Natural killer cell treated with Interleukin-12 subunit alpha and Interleukin-12 subunit beta and Interleukin-15 and Interleukin-18, amount 100 ng/mL, for 72 hours (primary cell): Measurements from ENCODE around the gene PCDHGB1. TPM values are rescaled to one million over a fixed set of nuclear protein-coding genes. Genes with fewer than 3 reads are reported as not detected.
"Not testable (repeated sequence)": the region's sequence is repeated elsewhere in the genome, so short reads cannot be mapped to it uniquely, and the experiment has no call there.

Source experiments
- ATAC-seq, 2 donors: fragments of 150-1000 bp; cut with Tn5 transposase in 1 of 2; sonication (Bioruptor Pico), chemical (Tn5 transposase) in 1 of 2; 2 replicates each; pipeline ENCODE4 v1.10.0; 2021
- DNase-seq: peaks from one replicate; pipeline ENCODE4 v3.0.0; 2022; ENCODE audit warnings: low spot score
- H3K27ac Mint-ChIP-seq, 2 donors: 1 replicate in 1 of 2; 2 replicates in 1 of 2; pipeline ENCODE4 v1.8.0; 2022; ENCODE audit warnings: mixed read lengths in 2 of 2, mild to moderate bottlenecking in 1 of 2, moderate library complexity in 1 of 2
- H3K27me3 Mint-ChIP-seq, 2 donors: 1 replicate in 1 of 2; 2 replicates in 1 of 2; pipeline ENCODE4 v1.8.0; 2022; ENCODE audit warnings: mixed read lengths in 2 of 2
- H3K36me3 Mint-ChIP-seq: one replicate; pipeline ENCODE4 v1.8.0; 2022; ENCODE audit warnings: mixed read lengths
- H3K4me1 Mint-ChIP-seq, 2 donors: 1 replicate in 1 of 2; 2 replicates in 1 of 2; pipeline ENCODE4 v1.8.0; 2022; ENCODE audit warnings: low read depth in 2 of 2, mixed read lengths in 2 of 2, mild to moderate bottlenecking in 1 of 2
- H3K4me3 Mint-ChIP-seq: one replicate; pipeline ENCODE4 v1.8.0; 2022; ENCODE audit warnings: mixed read lengths
- H3K9me3 Mint-ChIP-seq: 2 replicates; pipeline ENCODE4 v1.8.0; 2022; ENCODE audit warnings: mixed read lengths
- total RNA-seq, 2 donors: library from RNA; stranded (reverse); gene quantifications; one replicate each; pipeline ENCODE4 v1.2.3, GENCODE V29; 2022

PCDHGB1 gene
- total RNA-seq, 2 donors from 2014 or later, result 0.12 to 0.17 TPM

DNA sequence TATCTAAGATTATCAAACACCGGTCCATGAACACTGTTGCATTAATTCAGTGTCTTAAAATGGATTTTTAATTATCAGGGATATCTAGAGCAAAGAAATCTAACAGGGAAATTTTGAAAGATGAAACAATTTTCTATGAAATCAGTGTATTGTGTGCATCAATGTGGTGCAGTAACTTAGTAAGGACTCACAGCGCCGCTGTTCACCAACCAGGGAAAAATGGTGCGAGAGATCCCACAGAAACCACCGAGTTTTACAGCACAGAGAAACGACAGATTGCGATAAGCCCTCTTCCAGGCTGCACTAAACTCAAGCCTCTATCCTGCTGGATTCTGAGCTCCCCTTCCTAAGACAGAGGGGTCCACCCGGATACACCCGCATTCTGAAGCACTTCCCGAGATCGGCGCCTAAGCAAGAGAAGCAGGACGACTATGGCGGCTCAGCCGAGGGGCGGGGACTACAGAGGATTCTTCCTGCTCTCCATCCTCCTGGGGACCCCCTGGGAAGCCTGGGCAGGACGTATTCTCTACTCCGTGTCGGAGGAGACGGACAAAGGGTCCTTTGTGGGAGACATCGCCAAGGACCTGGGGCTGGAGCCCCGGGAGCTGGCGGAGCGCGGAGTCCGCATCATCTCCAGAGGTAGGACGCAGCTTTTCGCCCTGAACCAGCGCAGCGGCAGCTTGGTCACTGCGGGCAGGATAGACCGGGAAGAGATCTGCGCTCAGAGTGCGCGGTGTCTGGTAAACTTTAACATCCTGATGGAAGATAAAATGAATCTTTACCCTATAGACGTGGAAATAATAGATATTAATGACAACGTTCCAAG is 32.8 kb downstream of the PCDHGB1 start, which contains the start of gene PCDHGA7:
Gene PCDHGA7, plus strand, starts transcription at position 274 of the 826 bp plus-strand sequence. Its CDS starts 158 bp downstream, at position 432.
- Mint-ChIP-seq H3K4me1 (no peaks in the 10 kb centered on the region), H3K36me3 (no peaks in the 10 kb centered on the region), H3K27ac (no peak within 1 kb of the TSS), H3K9me3 (no peaks in the 10 kb centered on the region), H3K4me3 (peak within 1 kb of the TSS; percentile 78), H3K27me3 (peaks cover 37 to 59% of the 10 kb centered on the region in 2 donors)
- ATAC-seq, result peak in 1 of 2 donors; percentile 17
- no peak for DNase-seq

DNA sequence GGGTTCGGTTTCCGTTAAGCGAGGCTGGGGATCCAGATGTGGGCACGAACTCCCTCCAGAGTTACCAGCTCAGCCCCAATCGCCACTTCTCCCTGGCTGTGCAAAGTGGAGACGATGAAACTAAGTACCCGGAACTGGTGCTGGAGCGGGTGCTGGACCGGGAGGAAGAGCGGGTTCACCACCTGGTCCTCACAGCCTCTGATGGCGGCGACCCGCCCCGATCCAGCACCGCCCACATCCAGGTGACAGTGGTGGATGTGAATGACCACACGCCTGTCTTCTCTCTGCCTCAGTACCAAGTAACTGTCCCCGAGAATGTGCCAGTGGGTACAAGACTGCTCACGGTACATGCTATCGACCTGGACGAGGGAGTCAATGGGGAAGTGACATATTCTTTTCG is 33.4 kb downstream of the PCDHGB1 start:
- Mint-ChIP-seq H3K4me3 (no peak overlapping the region), H3K27me3 (peaks cover 39 to 61% of the 10 kb centered on the region in 2 donors), H3K9me3 (no peaks in the 10 kb centered on the region), H3K27ac (no peak overlapping the region), H3K36me3 (peaks cover 2% of the 10 kb centered on the region), H3K4me1 (no peaks in the 10 kb centered on the region)
- DNase-seq (no peak), ATAC-seq (no peak)

DNA sequence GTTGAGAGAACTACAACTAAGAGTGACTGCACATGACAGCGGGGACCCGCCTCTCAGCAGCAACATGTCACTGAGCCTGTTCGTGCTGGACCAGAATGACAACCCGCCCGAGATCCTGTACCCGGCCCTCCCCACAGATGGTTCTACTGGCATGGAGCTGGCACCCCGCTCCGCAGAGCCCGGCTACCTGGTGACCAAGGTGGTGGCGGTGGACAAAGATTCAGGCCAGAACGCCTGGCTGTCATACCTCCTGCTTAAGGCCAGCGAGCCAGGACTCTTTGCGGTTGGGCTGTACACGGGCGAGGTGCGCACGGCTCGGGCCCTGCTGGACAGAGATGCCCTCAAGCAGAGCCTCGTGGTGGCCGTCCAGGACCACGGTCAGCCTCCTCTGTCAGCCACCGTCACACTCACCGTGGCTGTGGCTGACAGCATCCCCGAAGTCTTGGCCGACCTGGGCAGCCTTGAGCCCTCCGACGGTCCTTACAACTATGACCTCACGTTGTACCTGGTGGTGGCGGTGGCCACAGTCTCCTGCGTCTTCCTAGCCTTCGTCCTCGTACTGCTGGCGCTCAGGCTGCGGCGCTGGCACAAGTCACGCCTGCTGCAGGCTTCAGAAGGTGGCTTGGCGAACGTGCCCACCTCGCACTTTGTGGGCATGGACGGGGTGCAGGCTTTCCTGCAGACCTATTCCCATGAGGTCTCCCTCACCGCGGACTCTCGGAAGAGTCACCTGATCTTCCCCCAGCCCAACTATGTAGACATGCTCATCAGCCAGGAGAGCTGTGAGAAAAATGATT is 34.8 kb downstream of the PCDHGB1 start:
- H3K4me1 Mint-ChIP-seq, result no peaks in the 10 kb centered on the region
- peaks cover 9% of the 10 kb centered on the region for H3K36me3 Mint-ChIP-seq
- peaks cover 43 to 59% of the 10 kb centered on the region in 2 donors for H3K27me3 Mint-ChIP-seq

DNA sequence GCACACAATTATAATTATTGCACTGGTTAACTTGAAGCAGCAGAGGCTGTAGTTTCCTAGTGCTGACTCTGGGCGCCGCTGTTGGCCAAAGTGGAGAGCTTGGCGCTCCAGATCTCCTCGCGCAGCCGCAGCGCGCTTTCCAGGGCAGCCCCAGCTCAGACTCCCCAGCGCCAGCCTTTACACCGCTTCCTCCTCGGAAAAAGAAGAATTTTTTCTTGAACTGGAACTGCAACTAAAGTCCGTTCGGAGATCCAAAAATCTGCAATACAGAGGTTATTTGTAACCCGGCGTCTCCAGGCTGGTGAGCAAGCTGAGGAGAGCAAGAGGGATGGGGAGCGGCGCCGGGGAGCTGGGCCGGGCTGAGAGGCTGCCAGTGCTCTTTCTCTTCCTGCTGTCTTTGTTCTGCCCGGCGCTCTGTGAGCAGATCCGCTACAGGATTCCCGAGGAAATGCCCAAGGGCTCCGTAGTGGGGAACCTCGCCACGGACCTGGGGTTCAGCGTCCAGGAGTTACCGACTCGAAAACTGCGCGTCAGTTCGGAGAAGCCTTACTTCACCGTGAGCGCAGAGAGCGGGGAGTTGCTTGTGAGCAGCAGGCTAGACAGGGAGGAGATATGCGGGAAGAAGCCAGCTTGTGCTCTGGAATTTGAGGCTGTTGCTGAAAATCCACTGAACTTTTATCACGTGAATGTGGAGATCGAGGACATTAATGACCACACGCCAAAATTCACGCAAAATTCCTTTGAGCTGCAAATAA is 37.8 kb downstream of the PCDHGB1 start, which contains the start of gene PCDHGB4:
Gene PCDHGB4, plus strand, starts transcription at position 142 of the 755 bp plus-strand sequence. Its CDS starts 187 bp downstream, at position 329.
- DNase-seq, H3K27ac Mint-ChIP-seq, H3K9me3 Mint-ChIP-seq, H3K4me1 Mint-ChIP-seq: not testable (repeated sequence)
- peaks cover 42 to 74% of the 10 kb centered on the region in 2 donors for H3K27me3 Mint-ChIP-seq
- ATAC-seq, result peak; percentile 78 to 84
- peak within 1 kb of the TSS; percentile 63 for H3K4me3 Mint-ChIP-seq
- peaks cover 14% of the 10 kb centered on the region for H3K36me3 Mint-ChIP-seq

More for the DNA sequence above, 34.8 kb downstream of the PCDHGB1 start:
- DNase-seq (no peak), ATAC-seq (no peak)
- Mint-ChIP-seq H3K27ac (no peak overlapping the region), H3K9me3 (no peaks in the 10 kb centered on the region), H3K4me3 (no peak overlapping the region)

DNA sequence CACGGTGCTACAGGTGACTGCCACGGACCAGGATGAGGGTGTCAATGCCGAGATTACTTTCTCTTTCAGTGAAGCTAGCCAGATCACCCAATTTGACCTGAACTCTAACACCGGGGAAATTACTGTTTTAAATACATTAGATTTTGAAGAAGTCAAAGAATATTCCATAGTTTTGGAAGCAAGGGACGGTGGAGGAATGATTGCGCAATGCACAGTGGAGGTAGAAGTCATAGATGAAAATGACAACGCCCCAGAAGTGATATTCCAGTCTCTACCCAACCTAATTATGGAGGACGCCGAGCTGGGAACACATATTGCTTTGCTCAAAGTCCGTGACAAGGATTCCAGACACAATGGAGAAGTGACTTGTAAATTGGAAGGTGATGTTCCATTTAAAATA is 38.8 kb downstream of the PCDHGB1 start:
- Mint-ChIP-seq H3K27me3 (peaks cover 39 to 71% of the 10 kb centered on the region in 2 donors), H3K4me3 (no peak overlapping the region), H3K27ac (no peak overlapping the region), H3K9me3 (no peaks in the 10 kb centered on the region), H3K4me1 (peaks cover 0 to 4% of the 10 kb centered on the region in 2 donors), H3K36me3 (peaks cover 14% of the 10 kb centered on the region)
- DNase-seq, result no peak
- ATAC-seq, result no peak

DNA sequence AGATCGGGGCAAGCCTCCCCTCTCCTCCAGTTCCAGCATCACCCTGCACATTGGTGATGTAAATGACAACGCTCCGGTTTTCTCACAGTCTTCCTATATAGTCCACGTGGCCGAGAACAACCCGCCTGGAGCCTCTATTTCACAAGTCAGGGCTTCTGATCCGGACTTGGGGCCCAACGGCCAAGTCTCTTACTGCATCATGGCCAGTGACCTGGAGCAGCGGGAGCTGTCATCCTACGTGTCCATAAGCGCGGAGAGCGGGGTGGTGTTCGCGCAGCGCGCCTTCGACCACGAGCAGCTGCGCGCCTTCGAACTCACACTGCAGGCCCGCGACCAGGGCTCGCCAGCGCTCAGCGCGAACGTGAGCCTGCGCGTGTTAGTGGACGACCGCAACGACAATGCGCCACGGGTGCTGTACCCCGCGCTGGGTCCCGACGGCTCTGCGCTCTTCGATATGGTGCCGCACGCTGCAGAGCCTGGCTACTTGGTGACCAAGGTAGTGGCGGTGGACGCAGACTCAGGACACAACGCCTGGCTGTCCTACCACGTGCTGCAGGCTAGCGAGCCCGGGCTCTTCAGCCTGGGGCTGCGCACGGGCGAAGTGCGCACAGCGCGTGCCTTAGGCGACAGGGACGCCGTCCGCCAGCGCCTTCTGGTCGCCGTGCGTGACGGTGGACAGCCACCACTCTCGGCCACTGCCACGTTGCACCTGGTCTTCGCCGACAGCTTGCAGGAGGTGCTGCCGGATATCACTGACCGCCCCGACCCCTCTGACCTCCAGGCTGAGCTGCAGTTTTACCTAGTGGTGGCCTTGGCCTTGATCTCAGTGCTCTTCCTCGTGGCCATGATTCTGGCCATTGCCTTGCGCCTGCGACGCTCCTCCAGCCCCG is 39.5 kb downstream of the PCDHGB1 start:
- no peak for ATAC-seq
- Mint-ChIP-seq H3K36me3 (peaks cover 19% of the 10 kb centered on the region), H3K4me3 (no peak overlapping the region), H3K4me1 (peaks cover 0 to 4% of the 10 kb centered on the region in 2 donors), H3K27me3 (peaks cover 43 to 74% of the 10 kb centered on the region in 2 donors), H3K27ac (no peak overlapping the region), H3K9me3 (no peaks in the 10 kb centered on the region)
- DNase-seq, result no peak

DNA sequence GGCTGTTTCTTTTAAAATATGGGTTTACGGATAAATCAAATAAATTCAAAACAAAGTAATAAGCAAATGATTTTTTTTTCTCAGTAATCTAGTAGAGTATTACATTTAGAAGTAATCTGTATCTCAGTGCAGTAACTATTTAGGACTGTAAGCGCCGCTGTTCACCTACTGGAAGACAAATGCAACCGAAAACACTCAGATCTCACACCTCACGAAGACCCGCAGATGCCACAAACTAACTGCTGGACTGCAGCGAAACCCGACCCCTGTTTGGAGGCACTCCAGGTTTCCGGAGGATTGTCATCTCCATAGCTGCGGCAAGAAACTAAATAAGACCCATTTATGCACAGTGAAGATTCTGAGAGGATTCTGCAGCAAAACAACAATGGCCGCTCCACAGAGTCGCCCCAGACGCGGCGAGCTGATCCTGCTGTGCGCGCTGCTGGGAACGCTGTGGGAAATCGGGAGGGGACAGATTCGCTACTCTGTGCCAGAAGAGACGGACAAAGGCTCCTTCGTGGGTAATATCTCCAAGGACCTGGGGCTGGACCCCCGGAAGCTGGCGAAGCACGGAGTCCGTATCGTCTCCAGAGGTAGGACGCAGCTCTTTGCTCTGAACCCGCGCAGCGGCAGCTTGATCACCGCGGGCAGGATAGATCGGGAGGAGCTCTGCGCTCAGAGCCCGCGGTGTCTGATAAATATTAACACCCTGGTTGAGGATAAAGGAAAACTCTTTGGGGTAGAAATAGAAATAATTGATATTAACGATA is 42.7 kb downstream of the PCDHGB1 start, which contains the start of gene PCDHGA8:
Gene PCDHGA8, plus strand, starts transcription at position 205 of the 770 bp plus-strand sequence. Its CDS starts 181 bp downstream, at position 386.
- ATAC-seq (no peak), DNase-seq (no peak)
- H3K27me3 Mint-ChIP-seq, result peaks cover 41 to 70% of the 10 kb centered on the region in 2 donors
- no peaks in the 10 kb centered on the region for H3K9me3 Mint-ChIP-seq
- no peak within 1 kb of the TSS for H3K4me3 Mint-ChIP-seq
- peaks cover 0 to 4% of the 10 kb centered on the region in 2 donors for H3K4me1 Mint-ChIP-seq
- peaks cover 24% of the 10 kb centered on the region for H3K36me3 Mint-ChIP-seq
- H3K27ac Mint-ChIP-seq, result no peak within 1 kb of the TSS

DNA sequence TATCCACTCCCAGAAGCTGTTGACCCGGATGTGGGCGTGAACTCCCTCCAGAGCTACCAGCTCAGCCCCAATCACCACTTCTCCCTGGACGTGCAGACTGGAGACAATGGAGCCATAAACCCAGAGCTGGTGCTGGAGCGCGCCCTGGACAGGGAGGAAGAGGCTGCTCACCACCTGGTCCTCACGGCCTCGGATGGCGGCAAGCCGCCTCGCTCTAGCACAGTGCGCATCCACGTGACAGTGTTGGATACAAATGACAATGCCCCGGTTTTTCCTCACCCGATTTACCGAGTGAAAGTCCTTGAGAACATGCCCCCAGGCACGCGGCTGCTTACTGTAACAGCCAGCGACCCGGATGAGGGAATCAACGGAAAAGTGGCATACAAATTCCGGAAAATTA is 43.4 kb downstream of the PCDHGB1 start:
- no peak overlapping the region for H3K27ac Mint-ChIP-seq
- DNase-seq (no peak), ATAC-seq (no peak)
- H3K4me3 Mint-ChIP-seq, result no peak overlapping the region
- H3K36me3 Mint-ChIP-seq, result peaks cover 23% of the 10 kb centered on the region
- no peaks in the 10 kb centered on the region for H3K9me3 Mint-ChIP-seq
- H3K27me3 Mint-ChIP-seq, result peaks cover 40 to 68% of the 10 kb centered on the region in 2 donors
- peaks cover 0 to 4% of the 10 kb centered on the region in 2 donors for H3K4me1 Mint-ChIP-seq

DNA sequence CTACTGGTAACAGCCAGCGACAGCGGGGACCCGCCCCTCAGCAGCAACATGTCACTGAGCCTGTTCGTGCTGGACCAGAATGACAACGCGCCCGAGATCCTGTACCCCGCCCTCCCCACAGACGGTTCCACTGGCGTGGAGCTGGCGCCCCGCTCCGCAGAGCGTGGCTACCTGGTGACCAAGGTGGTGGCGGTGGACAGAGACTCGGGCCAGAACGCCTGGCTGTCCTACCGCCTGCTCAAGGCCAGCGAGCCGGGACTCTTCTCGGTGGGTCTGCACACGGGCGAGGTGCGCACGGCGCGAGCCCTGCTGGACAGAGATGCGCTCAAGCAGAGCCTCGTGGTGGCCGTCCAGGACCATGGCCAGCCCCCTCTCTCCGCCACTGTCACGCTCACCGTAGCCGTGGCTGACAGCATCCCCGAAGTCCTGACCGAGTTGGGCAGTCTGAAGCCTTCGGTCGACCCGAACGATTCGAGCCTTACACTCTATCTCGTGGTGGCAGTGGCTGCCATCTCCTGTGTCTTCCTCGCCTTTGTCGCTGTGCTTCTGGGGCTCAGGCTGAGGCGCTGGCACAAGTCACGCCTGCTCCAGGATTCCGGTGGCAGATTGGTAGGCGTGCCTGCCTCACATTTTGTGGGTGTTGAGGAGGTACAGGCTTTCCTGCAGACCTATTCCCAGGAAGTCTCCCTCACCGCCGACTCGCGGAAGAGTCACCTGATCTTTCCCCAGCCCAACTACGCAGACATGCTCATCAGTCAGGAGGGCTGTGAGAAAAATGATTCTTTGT is 44.7 kb downstream of the PCDHGB1 start:
- H3K9me3 Mint-ChIP-seq, DNase-seq, H3K4me3 Mint-ChIP-seq, ATAC-seq, H3K4me1 Mint-ChIP-seq, H3K27ac Mint-ChIP-seq: not testable (repeated sequence)
- H3K36me3 Mint-ChIP-seq, result peaks cover 16% of the 10 kb centered on the region
- H3K27me3 Mint-ChIP-seq, result peaks cover 39 to 69% of the 10 kb centered on the region in 2 donors

DNA sequence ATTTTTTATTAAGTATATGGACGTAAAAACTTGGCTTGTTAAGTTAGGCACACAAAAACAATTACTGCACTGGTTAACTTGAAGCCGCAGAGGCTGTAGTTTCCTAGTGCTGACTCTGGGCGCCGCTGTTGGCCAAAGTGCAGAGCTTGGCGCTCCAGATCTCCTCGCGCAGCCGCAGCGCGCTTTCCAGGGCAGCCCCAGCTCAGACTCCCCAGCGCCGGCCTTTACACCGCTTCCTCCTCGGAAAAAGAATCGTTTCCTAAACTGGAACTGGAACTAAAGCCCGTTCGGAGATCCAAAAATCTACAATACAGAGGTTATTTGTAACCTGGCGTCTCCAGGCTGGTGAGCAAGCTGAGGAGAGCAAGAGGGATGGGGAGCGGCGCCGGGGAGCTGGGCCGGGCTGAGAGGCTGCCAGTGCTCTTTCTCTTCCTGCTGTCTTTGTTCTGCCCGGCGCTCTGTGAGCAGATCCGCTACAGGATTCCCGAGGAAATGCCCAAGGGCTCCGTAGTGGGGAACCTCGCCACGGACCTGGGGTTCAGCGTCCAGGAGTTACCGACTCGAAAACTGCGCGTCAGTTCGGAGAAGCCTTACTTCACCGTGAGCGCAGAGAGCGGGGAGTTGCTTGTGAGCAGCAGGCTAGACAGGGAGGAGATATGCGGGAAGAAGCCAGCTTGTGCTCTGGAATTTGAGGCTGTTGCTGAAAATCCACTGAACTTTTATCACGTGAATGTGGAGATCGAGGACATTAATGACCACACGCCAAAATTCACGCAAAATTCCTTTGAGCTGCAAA is 48.1 kb downstream of the PCDHGB1 start, which contains the start of gene PCDHGB5:
Gene PCDHGB5, plus strand, starts transcription at position 192 of the 796 bp plus-strand sequence. Its CDS starts 181 bp downstream, at position 373.
- ATAC-seq, result peak; percentile 89 to 92
- H3K27me3 Mint-ChIP-seq, result peaks cover 38 to 57% of the 10 kb centered on the region in 2 donors
- H3K27ac Mint-ChIP-seq, DNase-seq, H3K9me3 Mint-ChIP-seq, H3K4me1 Mint-ChIP-seq: not testable (repeated sequence)
- peak within 1 kb of the TSS; percentile 34 for H3K4me3 Mint-ChIP-seq
- peaks cover 17% of the 10 kb centered on the region for H3K36me3 Mint-ChIP-seq
